Measurements from ENCODE around the gene PKP3.

DNA sequence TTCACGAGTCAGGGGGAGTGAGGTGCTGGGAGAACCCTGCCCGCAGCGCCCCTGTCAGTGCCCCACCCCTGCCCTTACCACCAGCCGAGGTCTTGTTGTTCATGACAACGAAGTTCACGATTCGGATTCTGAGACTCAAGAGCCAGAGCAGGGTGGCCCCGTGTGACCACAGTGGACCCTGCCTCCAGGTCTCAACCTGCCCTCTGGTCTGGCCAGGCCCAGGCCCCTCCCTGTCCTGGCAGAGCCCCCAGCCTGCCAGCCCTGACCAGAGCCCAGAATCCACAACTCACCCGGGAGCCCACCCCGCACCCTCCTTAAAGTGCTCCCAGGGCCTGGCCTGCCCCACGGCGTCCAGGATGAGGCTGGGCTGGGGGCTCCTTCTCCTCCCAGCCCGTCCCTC lies 37.9 kb downstream of the PKP3 start:
- TF ChIP-seq, protein P1, sequence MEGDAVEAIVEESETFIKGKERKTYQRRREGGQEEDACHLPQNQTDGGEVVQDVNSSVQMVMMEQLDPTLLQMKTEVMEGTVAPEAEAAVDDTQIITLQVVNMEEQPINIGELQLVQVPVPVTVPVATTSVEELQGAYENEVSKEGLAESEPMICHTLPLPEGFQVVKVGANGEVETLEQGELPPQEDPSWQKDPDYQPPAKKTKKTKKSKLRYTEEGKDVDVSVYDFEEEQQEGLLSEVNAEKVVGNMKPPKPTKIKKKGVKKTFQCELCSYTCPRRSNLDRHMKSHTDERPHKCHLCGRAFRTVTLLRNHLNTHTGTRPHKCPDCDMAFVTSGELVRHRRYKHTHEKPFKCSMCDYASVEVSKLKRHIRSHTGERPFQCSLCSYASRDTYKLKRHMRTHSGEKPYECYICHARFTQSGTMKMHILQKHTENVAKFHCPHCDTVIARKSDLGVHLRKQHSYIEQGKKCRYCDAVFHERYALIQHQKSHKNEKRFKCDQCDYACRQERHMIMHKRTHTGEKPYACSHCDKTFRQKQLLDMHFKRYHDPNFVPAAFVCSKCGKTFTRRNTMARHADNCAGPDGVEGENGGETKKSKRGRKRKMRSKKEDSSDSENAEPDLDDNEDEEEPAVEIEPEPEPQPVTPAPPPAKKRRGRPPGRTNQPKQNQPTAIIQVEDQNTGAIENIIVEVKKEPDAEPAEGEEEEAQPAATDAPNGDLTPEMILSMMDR (IDR thresholded peaks at IDR 0.05): no peak
- TF ChIP-seq, protein P2, sequence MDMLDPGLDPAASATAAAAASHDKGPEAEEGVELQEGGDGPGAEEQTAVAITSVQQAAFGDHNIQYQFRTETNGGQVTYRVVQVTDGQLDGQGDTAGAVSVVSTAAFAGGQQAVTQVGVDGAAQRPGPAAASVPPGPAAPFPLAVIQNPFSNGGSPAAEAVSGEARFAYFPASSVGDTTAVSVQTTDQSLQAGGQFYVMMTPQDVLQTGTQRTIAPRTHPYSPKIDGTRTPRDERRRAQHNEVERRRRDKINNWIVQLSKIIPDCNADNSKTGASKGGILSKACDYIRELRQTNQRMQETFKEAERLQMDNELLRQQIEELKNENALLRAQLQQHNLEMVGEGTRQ (IDR thresholded peaks at IDR 0.05; ENCODE audit: borderline replicate concordance, low read depth, low read length): no peak
- TF ChIP-seq EP300 (IDR thresholded peaks at IDR 0.05; ENCODE audit: borderline replicate concordance in 1 of 2, low read depth in 1 of 2, low read length in 1 of 2) (no peak), POLR2AphosphoS5 (IDR thresholded peaks at IDR 0.05; ENCODE audit: low read depth, low read length) (no peak), RCOR1 (IDR thresholded peaks at IDR 0.05; ENCODE audit: low read length) (no peak)
